Neural cell (in vitro differentiated cells): ENCODE measurements around the gene SRCAP. TPM values are rescaled to one million over a fixed set of nuclear protein-coding genes. Genes with fewer than 3 reads are reported as not detected.

Experiments
- H2AFZ ChIP-seq: fragments of 200-600, 300-800 bp; sonication (generic), shearing (Covaris generic); 2 replicates; pipeline ENCODE4 v1.6.0; 2014; ENCODE audit warnings: low read depth, mild to moderate bottlenecking, antibody characterized with exemption, low read length, moderate library complexity
- H3F3A ChIP-seq: fragments of 200-600 bp; shearing (Covaris generic); 2 replicates; pipeline ENCODE4 v1.6.1; 2016; ENCODE audit warnings: mild to moderate bottlenecking, moderate library complexity, mixed read lengths, antibody characterized with exemption, low read length; ENCODE audit not compliant: insufficient read depth, poor library complexity, severe bottlenecking
- H3K27ac ChIP-seq: fragments of 200-600, 300-800 bp; sonication (generic), shearing (Covaris generic); 2 replicates; pipeline ENCODE4 v1.5.1; 2014; ENCODE audit warnings: mild to moderate bottlenecking, low read length, moderate library complexity
- H3K27me3 ChIP-seq: fragments of 300-800, 200-600 bp; sonication (generic), shearing (Covaris generic); 2 replicates; pipeline ENCODE4 v1.6.0; 2014; ENCODE audit warnings: mild to moderate bottlenecking, low read depth, low read length, moderate library complexity; ENCODE audit not compliant: insufficient read depth
- H3K36me3 ChIP-seq: fragments of 300-800, 200-600 bp; sonication (generic), shearing (Covaris generic); 2 replicates; pipeline ENCODE4 v1.5.1; 2014; ENCODE audit warnings: mild to moderate bottlenecking, antibody characterized with exemption, low read length, moderate library complexity; ENCODE audit not compliant: insufficient read depth
- H3K4me2 ChIP-seq: fragments of 300-800, 200-600 bp; sonication (generic), shearing (Covaris generic); 2 replicates; pipeline ENCODE4 v1.6.0; 2014; ENCODE audit warnings: mild to moderate bottlenecking, low read length
- H3K4me3 ChIP-seq: fragments of 300-800, 200-600 bp; sonication (generic), shearing (Covaris generic); 2 replicates; pipeline ENCODE4 v1.5.1; 2014; ENCODE audit warnings: mild to moderate bottlenecking, low read length, moderate library complexity
- H3K79me2 ChIP-seq: fragments of 200-600 bp; shearing (Covaris generic); replicated peaks from 2 replicates; pipeline ENCODE4 v1.6.0; 2014; ENCODE audit warnings: mild to moderate bottlenecking, low read length, moderate library complexity; ENCODE audit not compliant: insufficient read depth
- H3K9ac ChIP-seq: fragments of 300-800, 200-600 bp; sonication (generic), shearing (Covaris generic); 2 replicates; pipeline ENCODE4 v1.6.1; 2016; ENCODE audit warnings: mild to moderate bottlenecking, low read length, mixed read lengths
- H3K9me2 ChIP-seq: fragments of 200-600 bp; shearing (Covaris generic); 2 replicates; pipeline ENCODE4 v1.6.1; 2016; ENCODE audit warnings: mild to moderate bottlenecking, low read length, mixed read lengths; ENCODE audit not compliant: insufficient read depth
- H3K9me3 ChIP-seq: fragments of 200-600, 300-800 bp; sonication (generic), shearing (Covaris generic); 2 replicates; pipeline ENCODE4 v1.6.1; 2016; ENCODE audit warnings: mild to moderate bottlenecking, mixed run types, low read length, moderate library complexity, mixed read lengths
- H4K20me1 ChIP-seq: fragments of 200-600 bp; shearing (Covaris generic); 2 replicates; pipeline ENCODE4 v1.6.1; 2016; ENCODE audit warnings: mild to moderate bottlenecking, mixed run types; ENCODE audit not compliant: insufficient read depth
- EP300 ChIP-seq: fragments of 450-650 bp; conservative IDR thresholded peaks from 2 replicates; pipeline ENCODE4 v1.6.1; 2014; ENCODE audit warnings: antibody characterized with exemption, mild to moderate bottlenecking, moderate library complexity; ENCODE audit not compliant: poor library complexity, severe bottlenecking
- EZH2 ChIP-seq: fragments of 200-600, 300-800 bp; shearing (Covaris generic), sonication (generic); IDR thresholded peaks from 2 replicates; pipeline ENCODE4 v1.6.1; 2014; ENCODE audit warnings: antibody characterized with exemption, low read length, borderline replicate concordance, mild to moderate bottlenecking; ENCODE audit not compliant: insufficient read depth, poor library complexity, severe bottlenecking
- MXI1 ChIP-seq: fragments of 450-650 bp; conservative IDR thresholded peaks from 2 replicates; pipeline ENCODE4 v1.6.1; 2014; ENCODE audit warnings: antibody characterized with exemption, mild to moderate bottlenecking; ENCODE audit not compliant: poor library complexity, severe bottlenecking
- POLR2AphosphoS5 ChIP-seq: IDR thresholded peaks from 2 replicates; pipeline ENCODE4 v1.6.1; 2012
- RAD21 ChIP-seq: fragments of 450-650 bp; conservative IDR thresholded peaks from 2 replicates; pipeline ENCODE4 v1.6.1; 2014; ENCODE audit warnings: antibody characterized with exemption, mild to moderate bottlenecking, moderate library complexity
- SMC3 ChIP-seq: fragments of 450-650 bp; conservative IDR thresholded peaks from 2 replicates; pipeline ENCODE4 v1.6.1; 2014; ENCODE audit warnings: antibody characterized with exemption, mild to moderate bottlenecking, moderate library complexity; ENCODE audit not compliant: poor library complexity
- TAF1 ChIP-seq: IDR thresholded peaks from 2 replicates; pipeline ENCODE4 v1.6.1; 2012; ENCODE audit warnings: low read depth
- polyA plus RNA-seq: library from polyadenylated mRNA; depleted of rRNA; stranded (reverse); fragments of >200 nt; gene quantifications from 2 replicates; pipeline ENCODE4 v1.2.3, GENCODE V29; 2014
- TF ChIP-seq, protein P1 (sequence below): fragments of 450-650 bp; IDR thresholded peaks from 2 replicates; pipeline ENCODE4 v1.5.1; 2014; ENCODE audit warnings: antibody characterized with exemption, mild to moderate bottlenecking, moderate library complexity; ENCODE audit not compliant: poor library complexity, severe bottlenecking
- TF ChIP-seq, protein P2 (sequence below): IDR thresholded peaks from 2 replicates; pipeline ENCODE4 v1.6.1; 2012; ENCODE audit warnings: borderline replicate concordance

Gene SRCAP
- polyA plus RNA-seq, 1 donor from 2014 or later: 0.76 TPM

- peaks cover 4% of the 10 kb centered on the region for H3K36me3 ChIP-seq
- H3K4me2 ChIP-seq: no peak overlapping the region
- no peak overlapping the region for H3K9ac ChIP-seq
- H3K9me2 ChIP-seq: no peaks in the 10 kb centered on the region
- no peak overlapping the region for H3K4me3 ChIP-seq
- TF ChIP-seq MXI1: no peak
- TF ChIP-seq SMC3: no peak
- TF ChIP-seq POLR2AphosphoS5: no peak
- TF ChIP-seq, protein P1, sequence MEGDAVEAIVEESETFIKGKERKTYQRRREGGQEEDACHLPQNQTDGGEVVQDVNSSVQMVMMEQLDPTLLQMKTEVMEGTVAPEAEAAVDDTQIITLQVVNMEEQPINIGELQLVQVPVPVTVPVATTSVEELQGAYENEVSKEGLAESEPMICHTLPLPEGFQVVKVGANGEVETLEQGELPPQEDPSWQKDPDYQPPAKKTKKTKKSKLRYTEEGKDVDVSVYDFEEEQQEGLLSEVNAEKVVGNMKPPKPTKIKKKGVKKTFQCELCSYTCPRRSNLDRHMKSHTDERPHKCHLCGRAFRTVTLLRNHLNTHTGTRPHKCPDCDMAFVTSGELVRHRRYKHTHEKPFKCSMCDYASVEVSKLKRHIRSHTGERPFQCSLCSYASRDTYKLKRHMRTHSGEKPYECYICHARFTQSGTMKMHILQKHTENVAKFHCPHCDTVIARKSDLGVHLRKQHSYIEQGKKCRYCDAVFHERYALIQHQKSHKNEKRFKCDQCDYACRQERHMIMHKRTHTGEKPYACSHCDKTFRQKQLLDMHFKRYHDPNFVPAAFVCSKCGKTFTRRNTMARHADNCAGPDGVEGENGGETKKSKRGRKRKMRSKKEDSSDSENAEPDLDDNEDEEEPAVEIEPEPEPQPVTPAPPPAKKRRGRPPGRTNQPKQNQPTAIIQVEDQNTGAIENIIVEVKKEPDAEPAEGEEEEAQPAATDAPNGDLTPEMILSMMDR: no peak
- no peak for TF ChIP-seq RAD21
- TF ChIP-seq, protein P2, sequence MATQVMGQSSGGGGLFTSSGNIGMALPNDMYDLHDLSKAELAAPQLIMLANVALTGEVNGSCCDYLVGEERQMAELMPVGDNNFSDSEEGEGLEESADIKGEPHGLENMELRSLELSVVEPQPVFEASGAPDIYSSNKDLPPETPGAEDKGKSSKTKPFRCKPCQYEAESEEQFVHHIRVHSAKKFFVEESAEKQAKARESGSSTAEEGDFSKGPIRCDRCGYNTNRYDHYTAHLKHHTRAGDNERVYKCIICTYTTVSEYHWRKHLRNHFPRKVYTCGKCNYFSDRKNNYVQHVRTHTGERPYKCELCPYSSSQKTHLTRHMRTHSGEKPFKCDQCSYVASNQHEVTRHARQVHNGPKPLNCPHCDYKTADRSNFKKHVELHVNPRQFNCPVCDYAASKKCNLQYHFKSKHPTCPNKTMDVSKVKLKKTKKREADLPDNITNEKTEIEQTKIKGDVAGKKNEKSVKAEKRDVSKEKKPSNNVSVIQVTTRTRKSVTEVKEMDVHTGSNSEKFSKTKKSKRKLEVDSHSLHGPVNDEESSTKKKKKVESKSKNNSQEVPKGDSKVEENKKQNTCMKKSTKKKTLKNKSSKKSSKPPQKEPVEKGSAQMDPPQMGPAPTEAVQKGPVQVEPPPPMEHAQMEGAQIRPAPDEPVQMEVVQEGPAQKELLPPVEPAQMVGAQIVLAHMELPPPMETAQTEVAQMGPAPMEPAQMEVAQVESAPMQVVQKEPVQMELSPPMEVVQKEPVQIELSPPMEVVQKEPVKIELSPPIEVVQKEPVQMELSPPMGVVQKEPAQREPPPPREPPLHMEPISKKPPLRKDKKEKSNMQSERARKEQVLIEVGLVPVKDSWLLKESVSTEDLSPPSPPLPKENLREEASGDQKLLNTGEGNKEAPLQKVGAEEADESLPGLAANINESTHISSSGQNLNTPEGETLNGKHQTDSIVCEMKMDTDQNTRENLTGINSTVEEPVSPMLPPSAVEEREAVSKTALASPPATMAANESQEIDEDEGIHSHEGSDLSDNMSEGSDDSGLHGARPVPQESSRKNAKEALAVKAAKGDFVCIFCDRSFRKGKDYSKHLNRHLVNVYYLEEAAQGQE: no peak
- no peak for TF ChIP-seq EZH2
- no peak for TF ChIP-seq EP300
- no peak for TF ChIP-seq TAF1
- no peaks in the 10 kb centered on the region for H4K20me1 ChIP-seq
- no peaks in the 10 kb centered on the region for H3K27me3 ChIP-seq
- no peaks in the 10 kb centered on the region for H3F3A ChIP-seq
- H2AFZ ChIP-seq: no peak overlapping the region
- no peaks in the 10 kb centered on the region for H3K9me3 ChIP-seq
- peaks cover 4% of the 10 kb centered on the region for H3K79me2 ChIP-seq
- H3K27ac ChIP-seq: no peak overlapping the region
Observed at GRCh38 chr16:30668393-30668792, 30.6 kb upstream of the SRCAP start.

DNA sequence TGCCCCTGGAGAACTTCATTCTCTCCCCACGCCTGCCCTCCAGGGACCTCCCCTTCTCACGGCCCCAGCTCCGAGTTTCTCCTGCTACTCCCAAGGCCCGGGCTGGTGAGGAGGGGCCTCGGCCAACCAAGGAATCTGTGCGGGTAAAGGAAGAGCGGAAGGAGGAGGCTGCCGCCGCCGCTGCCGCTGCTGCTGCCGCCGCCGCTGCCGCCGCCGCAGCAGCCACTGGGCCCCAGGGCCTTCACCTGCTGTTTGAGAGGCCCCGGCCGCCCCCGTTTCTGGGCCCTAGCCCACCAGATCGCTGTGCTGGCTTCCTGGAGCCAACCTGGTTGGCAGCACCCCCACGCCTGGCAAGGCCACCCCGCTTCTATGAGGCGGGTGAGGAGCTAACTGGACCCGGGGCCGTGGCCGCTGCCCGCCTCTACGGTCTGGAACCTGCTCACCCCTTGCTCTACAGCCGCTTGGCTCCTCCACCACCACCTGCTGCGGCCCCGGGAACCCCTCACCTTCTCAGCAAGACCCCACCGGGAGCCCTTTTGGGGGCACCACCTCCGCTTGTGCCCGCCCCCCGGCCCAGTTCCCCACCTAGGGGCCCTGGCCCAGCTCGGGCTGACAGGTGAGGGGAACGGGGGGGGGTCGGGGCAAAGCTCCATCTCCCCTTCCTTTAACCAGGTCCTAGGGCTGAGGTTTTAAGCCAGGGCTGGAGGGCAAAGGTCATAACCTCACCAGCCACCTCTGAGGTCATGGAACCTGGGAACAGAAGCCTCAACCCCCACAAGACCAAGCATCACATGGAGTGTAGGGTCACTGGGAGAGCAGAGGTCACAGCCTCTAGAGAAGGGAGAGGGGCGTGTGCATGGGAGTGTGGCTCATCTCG is 29.7 kb upstream of the SRCAP start:
- Histone ChIP-seq H3K36me3 (no peaks in the 10 kb centered on the region), H4K20me1 (no peaks in the 10 kb centered on the region), H3K9me3 (no peaks in the 10 kb centered on the region), H3K4me2 (no peak overlapping the region), H3K27ac (no peak overlapping the region), H3K27me3 (no peaks in the 10 kb centered on the region), H3F3A (no peaks in the 10 kb centered on the region), H3K9ac (no peak overlapping the region), H3K79me2 (no peaks in the 10 kb centered on the region), H2AFZ (no peak overlapping the region), H3K9me2 (no peaks in the 10 kb centered on the region), H3K4me3 (no peak overlapping the region)
- TF ChIP-seq POLR2AphosphoS5 (no peak), EP300 (no peak), TAF1 (no peak), RAD21 (no peak), EZH2 (no peak)
- TF ChIP-seq, protein P1: no peak
- TF ChIP-seq, protein P2: no peak
